NCI-H1105 treated with DMSO at 0.1 percent for 48 hours (cell line): ENCODE measurements around the gene INPP4B.

Experiments used
- DNase-seq: peaks from one replicate; lab custom pipeline; 2025; lab: John Stamatoyannopoulos, UW

INPP4B gene

DNA sequence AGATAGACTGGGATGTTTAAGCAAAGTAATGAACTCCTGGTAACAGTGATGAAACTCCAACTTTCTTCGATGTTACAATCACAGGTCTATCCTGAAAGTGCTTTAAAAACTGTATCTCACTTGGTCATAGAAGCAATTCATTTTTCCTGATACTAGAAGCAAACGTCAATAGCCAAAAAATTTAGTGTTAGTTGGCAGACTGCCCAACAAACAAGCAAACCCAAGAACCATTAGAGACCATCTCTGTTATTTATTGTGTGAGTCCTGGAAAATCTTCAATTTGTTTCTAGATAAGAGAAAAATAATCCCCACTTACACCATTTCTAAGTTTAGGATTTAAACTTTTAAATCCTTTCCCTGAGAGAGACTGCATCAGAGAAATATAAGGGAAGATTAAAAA lies 553.9 kb downstream of the INPP4B start:
- DNase-seq = peak; percentile 9

DNA sequence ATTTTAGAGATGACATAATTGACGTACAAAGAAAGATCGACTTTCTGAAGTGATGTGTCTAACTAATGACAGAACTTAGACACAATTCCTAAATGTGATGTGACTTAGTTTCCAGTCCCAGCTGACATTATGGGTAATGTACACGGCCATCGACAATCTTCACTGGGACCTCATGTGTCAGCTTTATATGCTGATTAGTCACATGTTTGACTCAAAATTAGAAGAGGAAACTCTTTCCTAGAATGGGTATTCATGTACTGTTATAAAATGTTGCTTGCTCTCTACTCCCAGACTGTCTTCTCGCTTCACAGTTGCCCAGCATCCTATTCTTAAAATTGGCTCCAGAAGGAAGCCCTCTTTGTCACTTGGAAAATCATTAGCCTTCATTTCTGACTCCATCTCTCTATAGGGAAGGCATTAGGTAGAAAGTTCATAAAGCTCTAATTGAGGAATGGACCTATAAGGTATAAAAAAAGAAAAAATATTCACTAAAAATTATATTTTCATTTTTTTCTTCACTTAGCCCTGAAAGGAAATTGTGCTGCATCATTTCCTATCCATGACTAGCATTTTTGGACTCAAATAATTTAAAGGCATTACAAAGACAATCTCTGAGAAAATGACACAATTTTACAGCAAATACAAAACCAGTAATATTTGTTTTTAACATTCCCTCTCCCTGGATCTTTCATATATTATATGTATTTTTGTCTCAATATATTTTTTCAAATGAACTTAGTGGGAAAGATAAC lies 554.6 kb downstream of the INPP4B start:
- DNase-seq = no peak

GRCh38 chr4:142287371-142287770 lies 558.7 kb downstream of the INPP4B start:
- DNase-seq = no peak

DNA sequence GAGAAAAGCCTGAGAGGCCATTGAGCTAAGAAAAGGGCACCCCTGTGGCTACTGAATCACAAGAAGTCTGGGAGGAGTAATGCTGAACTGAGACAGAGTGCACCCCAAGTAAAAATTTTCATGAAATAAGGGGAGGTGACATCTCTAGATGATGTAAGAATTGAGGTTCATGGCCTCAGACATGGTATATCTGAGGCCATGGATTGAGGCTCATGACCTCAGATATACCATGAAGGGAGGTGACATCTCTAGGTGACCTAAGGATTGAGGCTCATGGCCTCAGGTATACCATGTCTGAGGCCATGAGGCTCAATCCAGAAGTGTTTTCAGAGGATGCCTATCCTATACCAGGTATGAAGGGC lies 560.9 kb downstream of the INPP4B start:
- DNase-seq = no peak

DNA sequence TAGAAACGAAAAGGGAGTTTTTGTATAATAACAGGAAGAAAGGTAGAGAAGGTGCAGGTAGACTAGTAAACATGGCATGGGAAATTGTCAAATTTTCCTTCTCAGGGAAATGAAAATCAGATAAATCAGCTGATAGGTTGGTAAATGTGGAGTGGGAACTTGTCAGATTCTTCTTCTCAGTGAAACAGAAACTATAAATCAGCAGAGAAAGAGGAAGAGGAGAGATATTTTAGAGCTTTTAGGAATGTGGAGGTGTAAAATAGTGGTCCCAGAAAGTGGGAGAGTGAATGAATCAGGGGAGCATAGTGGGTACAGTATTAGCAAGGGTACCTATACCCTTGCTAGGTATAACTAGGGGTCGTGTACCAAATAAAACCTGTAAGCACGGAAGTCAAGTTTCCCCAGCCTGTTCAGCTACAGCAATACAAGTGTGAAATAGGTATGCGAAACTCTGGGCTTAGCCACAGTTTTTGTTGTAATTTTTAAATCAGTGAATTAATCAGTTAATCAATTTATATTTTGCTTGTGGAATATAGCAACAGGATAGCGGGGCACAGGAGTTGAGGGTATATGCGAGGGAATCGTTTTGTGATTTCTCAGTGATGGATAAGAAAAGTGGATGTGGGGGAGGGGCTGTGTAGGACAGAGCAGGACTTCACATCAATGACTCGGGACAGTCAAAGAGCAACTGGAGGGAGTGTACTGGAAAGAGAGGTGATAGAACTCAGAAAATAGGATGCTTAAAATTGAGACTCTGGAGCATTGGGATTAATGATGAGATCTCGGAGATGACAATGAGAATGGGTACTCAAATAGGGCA lies 561.5 kb downstream of the INPP4B start:
- no peak for DNase-seq

DNA sequence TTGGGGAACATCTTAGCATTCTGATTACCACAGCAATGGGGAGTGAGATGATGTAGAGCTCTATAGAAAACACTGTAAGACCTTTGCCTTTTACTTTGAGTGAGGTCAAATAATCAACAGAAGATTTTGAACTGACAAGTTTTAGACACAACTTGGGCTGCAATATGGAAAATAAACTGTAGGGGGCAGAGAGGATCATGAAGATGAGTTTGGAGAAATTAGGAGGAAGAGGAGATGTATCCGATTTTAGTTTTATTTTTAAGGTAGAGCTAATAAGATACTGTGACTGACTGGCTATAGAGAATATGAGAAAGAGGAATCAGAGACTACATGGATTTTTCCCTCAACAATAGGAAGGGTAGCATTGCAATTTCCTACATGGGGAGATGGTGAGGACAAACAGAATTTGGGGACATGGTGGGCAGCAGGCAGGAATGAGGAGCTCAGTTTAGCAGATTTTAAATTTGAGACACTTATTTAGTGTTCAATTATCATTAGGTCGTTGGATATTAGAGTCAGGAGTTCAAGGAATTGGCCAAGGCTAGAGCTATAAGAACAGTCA lies 563.1 kb downstream of the INPP4B start:
- no peak for DNase-seq

GRCh38 chr4:142281999-142282398 lies 564.1 kb downstream of the INPP4B start:
- no peak for DNase-seq

GRCh38 chr4:142278663-142279062 lies 567.4 kb downstream of the INPP4B start:
- no peak for DNase-seq

DNA sequence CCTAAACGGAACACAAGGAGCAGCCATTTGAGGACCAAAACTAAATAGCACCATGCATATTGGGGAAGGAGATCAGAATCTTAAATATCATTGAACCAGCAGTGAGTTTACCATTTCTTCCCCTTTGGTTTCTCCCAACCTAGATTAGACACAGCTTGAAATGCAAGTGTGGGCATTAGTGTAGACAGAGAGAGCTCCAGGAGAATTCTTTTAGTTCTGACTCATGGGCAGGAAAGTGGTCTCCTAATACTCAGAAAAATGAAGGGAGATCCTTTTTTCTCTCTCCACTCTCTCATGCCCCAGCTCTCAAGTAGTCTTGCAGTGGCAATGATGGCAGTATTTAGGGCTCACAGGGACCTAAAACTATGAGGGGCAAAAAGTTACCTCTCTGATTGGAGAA lies 567.9 kb downstream of the INPP4B start:
- DNase-seq = no peak

DNA sequence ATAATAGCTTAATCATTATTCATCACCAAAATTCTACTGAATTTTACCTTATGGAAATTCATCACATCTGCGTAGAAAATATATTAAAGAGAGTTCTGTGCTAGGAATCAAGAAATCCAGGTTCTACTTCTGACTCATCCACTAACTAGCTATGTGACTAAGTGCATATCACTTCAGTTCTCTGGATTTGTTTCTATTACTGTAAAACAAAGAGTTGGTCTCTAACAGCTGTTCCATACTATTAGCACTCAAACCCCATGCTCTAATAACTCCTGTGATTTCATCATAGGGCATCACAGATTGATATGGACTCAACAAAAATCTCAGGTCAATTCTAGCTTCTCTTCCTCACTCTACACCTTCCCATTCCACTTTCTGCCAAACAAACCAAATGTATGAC lies 572.0 kb downstream of the INPP4B start:
- no peak for DNase-seq

DNA sequence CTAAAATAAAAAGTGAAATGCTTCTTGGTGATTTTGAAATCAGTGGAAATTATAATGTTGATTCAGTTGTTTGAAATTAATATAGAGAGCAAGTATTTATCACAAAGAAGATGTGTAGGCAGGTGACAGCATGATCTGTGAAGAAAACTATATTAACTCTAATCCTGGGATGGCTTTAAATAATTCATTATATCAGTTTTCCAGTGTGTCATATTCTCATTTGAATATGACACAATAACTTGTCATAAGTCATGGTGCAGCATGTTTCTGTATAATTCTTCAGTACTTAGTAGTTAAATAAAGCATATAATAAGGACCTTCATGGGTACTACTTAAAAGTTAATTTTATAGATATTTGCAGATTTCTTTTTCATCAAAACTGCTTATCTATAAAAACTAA lies 573.6 kb downstream of the INPP4B start:
- DNase-seq = no peak

GRCh38 chr4:142271832-142272231 lies 574.3 kb downstream of the INPP4B start:
- DNase-seq = no peak

DNA sequence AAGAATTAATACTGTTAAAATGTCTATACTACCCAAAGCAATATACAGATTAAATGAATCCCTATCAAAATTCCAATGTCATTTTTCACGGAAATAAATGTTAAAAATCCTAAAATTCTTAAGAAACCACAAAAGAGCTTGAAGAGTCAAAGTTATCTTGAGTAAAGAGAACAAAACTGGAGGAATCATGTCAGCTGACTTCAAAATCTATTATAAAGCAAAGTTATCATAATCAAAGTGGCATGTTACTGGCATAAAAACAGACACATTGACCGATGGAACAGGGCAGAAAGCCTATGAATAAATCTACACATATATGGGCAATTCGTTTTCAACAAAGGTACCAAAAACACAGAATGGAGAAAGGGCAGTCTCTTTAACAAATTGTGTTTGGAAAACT lies 579.0 kb downstream of the INPP4B start:
- no peak for DNase-seq

DNA sequence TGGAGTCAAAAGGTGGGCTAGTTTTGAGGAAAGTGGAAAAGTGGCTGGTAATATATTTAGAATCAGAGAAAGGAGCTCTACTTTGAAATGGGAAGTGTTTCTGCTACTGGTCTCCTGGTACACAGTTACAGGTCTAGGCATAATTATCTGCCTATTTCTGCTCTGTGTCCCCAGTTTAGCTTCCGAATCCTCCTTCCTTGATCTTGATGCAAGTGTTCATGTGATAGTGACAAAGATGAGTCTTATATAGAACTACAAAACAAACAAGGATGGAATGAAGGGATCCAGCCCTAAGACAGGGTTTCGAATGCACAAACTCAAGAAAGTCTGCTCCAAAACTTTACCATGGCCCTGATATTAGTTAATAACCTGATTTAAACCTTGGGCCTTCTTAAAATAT lies 580.2 kb downstream of the INPP4B start:
- DNase-seq = no peak

- no peak for DNase-seq
Measured at GRCh38 chr4:142265536-142265935, 580.6 kb downstream of the INPP4B start.

DNA sequence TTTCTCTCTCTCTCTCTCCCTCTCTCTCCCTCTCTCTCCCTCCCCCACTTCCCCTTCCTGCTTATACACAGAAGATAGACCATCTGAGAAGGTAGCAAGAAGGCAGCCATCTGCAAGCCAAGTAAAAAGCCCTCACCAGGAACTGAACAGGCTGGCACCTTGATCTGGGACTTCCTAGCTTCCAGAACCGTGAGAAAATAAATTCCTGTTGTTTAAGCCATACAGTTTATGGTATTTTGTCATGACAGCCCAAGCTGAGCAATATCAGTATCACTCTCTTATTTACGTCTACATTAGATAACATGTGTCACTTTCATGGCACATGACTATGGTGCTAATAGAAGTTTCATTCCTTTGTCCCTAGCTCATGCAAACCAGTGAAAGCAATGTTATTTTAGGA lies 581.1 kb downstream of the INPP4B start:
- DNase-seq = no peak

GRCh38 chr4:142262956-142263355 lies 583.1 kb downstream of the INPP4B start:
- no peak for DNase-seq

- DNase-seq = no peak
Measured at GRCh38 chr4:142248946-142249345, 597.2 kb downstream of the INPP4B start.

GRCh38 chr4:142243255-142243654 lies 602.8 kb downstream of the INPP4B start:
- DNase-seq = no peak

- no peak for DNase-seq
Measured at GRCh38 chr4:142242156-142242555, 603.9 kb downstream of the INPP4B start.

- DNase-seq = no peak
Measured at GRCh38 chr4:142238589-142238988, 607.5 kb downstream of the INPP4B start.

GRCh38 chr4:142236268-142236667 lies 609.8 kb downstream of the INPP4B start:
- DNase-seq = no peak

GRCh38 chr4:142231787-142232186 lies 614.3 kb downstream of the INPP4B start:
- DNase-seq = no peak
